GM21381 (cell line): ENCODE data around the gene NAA25.
"Not testable (repeated sequence)": the region's sequence is repeated elsewhere in the genome, so short reads cannot be mapped to it uniquely, and the experiment has no call there.

ENCODE experiments used
- ATAC-seq: cut with Tn5 transposase; IDR thresholded peaks from one replicate; pipeline ENCODE4 v1.9.1; 2021; ENCODE audit warnings: mild to moderate bottlenecking, moderate library complexity; ENCODE audit not compliant: unreplicated experiment

The NAA25 gene

GRCh38 chr12:112117685-112118084 lies 9.1 kb upstream of the NAA25 start:
- ATAC-seq, result no peak

GRCh38 chr12:112116232-112117060 lies 7.9 kb upstream of the NAA25 start:
- no peak for ATAC-seq

DNA sequence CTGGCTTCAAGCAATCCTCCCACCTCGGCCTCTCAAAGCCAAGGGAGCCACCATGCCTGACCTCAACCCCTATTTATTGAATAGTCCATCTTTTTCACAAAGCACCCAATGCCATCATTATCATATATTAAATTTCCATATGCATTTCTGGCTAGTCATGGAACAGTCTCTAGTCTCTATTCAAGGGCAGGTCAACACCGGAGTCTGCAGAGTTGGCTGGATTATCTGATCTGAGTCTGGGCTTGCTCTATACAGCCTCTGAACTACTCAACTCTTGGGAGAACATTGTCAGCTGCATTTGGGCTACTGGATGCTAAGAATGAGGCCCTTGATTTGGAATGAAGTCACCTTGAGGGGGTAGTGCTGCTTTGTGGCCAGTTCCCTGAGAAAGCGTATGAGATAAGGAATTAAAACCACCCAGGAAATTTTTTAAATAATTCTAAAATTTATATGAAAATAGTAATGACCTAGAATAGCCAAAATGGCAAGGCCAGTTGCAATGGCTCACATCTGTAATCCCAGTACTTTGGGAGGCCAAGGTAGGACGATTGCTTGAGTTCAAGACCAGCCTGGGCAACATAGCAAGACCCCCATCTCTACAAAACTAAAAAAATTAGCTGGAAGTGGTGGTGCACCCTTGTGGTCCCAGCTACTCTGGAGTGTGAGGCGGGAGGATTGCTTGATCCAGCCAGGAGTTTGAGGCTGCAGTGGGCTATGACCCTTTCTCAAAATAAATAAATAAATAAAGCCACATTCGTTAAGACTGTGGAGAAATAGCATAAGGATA lies 6.9 kb upstream of the NAA25 start:
- no peak for ATAC-seq

- no peak for ATAC-seq
Measured at GRCh38 chr12:112112409-112113133, 4.0 kb upstream of the NAA25 start.

DNA sequence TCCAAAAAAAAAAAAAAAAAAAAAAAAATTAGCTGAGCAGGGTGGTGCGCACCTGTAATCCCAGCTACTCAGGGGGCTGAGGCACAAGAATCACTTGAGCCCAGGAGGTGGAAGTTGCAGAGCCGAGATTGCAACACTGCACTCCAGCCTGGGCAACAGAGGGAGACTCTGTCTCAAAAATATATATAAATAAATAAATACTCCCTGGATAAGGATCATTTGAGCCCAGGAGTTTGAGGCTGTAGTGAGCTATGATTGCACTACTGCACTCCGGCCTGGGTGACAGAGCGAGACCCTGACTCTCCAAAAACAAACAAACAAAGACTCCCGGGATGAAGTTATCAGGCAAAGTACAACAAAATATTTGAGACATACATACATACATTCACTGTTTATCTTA lies 3.3 kb upstream of the NAA25 start:
- no peak for ATAC-seq

DNA sequence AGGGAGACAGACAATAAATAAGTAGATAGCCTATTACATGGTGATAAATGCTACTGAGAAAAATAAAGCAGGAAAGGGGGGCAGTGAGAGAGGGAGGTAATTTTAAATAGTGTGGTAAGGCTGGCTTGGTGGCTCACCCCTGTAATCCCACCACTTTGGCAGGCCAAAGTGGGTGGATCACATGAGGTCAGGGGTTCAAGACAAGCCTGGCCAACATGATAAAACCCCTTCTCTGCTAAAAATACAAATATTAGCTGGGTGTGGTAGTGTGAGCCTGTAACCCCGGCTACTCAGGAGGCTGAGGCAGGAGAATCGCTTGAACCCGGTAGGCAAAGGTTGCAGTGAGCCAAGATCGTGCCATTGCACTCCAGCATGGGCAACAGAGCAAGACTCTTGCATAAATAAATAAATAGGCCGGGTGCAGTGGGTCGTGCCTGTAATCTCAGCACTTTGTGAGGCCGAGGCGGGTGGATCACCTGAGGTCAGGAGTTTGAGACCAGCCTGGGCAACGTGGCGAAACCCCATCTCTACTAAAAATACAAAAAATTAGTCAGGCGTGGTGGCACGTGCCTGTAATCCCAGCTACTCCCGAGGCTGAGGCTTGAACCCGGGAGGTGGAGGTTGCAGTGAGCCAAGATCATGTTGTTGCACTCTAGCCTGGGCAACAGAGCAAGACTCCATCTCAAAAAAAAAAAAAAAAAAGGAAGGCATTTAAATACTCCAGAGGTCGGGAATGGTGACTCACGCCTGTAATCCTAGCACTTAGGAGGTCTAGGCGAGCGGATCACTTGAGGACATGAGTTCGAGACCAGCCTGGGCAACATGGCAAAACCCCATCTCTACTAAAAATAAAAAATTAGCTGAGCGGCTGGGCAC lies 2.4 kb upstream of the NAA25 start:
- not testable (repeated sequence) for ATAC-seq

DNA sequence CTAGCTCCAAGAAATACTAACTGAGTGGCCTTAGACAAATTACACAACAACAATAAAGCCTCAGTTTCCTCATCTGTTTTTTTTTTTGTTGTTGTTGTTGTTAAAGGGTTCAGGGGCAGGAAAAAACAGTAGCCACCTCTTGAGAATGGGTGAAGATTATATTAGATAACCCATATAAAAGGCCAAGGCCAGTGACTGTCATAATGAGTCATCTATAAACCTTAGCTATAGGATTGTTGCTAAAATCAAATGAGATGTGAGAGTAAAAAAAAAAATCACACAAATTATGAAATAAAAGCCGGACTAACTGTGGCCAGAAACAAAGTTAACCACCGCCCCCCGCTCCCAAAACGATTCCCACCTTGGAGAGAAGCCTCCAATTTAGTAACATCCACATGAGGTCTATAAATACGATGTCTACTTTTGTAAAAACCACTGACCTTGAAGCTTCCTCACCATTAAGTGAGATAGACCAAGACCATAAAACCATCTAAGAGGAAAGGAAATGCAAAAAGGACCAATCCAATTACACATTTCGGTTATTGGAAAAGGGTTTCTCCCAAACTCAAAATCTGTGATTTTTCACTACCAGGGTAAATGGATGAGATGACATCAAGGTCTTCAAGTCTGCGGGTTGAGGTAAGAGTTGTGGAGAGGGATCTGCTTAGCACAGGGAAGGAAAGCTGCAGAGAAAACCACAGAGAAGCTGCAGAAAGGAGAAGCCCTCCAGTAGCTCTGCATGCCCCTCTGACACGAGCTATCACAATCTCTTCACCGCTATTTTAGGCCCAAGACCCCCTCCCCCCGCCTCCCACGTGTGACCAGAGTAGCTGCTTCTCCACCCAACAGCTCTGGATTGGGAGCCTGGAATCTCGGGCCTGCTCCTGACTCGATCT lies 1.0 kb downstream of the NAA25 start:
- no peak for ATAC-seq

GRCh38 chr12:112105891-112106290 lies 2.7 kb downstream of the NAA25 start:
- ATAC-seq, result no peak

DNA sequence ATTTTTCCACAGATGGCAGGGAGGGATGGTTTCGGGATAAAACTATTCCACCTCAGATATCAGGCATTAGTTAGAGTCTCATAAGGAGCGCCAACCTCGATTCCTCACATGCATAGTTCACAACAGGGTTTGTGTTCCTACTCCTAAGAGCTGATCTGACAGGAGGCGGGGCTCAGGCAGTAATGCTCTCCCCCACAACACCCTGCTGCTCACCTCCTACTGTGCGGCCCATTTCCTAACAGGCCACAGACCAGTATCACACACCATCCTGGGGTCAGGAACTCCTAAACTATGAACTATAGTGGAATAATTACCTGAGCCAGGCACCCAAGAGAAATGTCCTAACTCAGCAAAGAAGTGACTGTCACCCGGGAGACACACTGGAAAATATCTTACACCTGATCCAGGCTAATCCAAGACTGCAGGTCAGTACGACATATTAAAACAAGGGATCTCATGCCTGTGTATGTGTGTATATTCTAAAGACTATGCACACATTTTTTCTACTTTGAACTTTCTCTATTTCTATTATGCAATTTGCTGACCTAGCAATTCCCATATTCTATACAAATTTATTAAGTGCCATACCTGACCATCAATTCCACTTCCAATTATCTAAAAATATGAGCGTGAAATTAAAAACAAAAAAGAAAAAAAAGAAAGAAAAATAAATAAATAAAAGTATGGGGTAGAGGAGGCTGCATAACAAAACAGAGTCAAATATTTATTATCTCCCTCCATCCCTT lies 4.7 kb downstream of the NAA25 start:
- no peak for ATAC-seq

DNA sequence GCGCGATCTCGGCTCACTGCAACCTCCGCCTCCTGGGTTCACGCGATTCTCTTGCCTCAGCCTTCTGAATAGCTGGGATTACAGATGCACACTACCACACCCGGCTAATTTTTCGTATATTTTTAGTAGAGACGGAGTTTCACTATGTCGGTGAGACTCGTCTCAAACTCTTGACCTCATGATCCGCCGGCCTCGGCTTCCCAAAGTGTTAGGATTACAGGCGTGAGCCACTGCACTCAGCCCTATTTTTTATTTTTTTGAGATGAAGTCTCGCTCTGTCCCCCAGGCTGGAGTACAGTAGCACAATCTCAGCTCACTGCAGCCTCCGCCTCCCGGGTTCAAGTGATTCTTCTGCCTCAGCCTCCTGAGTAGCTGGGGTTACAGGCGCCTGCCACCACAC lies 5.8 kb downstream of the NAA25 start:
- not testable (repeated sequence) for ATAC-seq

GRCh38 chr12:112102127-112102526 lies 6.5 kb downstream of the NAA25 start:
- no peak for ATAC-seq

DNA sequence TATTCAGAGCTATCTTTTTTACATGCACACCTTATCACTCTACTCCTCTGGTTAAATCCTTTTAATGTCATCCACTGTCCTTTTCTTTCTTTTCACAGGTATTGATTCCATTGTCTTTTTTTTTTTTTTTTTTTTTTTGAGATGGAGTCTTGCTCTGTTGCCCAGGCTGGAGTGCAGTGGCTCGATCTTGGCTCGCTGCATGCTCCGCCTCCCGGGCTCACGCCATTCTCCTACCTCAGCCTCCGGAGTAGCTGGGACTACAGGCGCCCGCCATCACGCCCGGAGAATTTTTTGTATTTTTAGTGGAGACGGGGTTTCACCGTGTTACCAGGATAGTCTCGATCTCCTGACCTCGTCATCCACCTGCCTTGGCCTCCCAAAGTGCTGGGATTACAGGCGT lies 8.1 kb downstream of the NAA25 start:
- ATAC-seq, result not testable (repeated sequence)

DNA sequence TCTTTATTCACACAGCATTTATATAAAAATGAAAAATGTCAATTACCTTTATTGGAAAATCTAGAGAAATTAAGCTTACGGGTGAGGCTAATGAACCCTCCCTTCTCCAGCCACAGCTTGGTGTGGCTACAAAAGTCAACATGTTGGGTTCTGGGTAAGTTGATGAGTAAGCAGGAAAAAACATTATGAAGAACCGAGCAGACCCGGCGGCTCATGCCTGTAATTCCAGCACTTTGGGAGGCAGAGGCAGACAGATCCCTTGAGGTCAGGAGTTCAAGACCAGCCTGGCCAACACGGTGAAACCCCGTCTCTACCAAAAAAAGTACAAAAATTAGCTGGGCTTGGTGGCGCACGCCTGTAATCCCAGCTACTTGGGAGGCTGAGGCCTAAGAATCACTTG lies 10.9 kb downstream of the NAA25 start:
- no peak for ATAC-seq

DNA sequence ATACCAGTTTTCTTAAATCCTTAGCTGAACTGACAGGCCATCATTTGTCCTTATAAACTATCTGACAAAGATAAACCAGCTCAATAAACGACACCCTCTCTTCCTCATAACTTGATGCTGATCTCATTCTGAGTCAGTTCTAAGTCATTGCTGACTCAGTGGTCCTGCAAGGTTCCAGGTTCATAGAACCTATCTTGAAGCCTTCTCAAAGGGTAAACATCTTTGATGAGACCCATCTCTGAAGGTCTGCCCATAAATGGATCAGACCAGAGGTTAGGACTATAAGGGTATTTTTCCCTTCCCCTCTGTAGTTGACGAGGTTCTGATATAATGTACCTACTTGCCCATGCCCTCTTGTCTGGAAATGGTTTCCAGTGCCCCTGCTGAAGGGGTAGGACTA lies 11.9 kb downstream of the NAA25 start:
- ATAC-seq, result no peak

DNA sequence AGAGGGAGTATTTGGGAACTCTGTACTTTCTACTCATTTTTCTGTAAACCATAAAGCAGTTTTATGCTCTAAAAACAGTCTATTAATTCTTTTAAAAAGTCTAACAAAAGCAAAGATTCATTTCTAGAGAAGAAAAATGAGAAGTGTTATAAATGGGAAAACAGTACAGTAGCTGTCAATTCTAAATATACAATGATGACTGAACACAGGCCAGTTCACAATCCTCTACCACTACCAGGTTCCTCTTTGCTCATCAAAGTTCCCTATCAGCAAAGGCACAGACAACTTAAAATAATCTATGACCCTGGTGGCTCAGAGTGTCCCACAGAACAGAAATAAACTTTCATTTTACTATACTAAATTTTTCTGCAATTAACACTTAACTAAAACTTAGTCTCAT lies 12.5 kb downstream of the NAA25 start:
- ATAC-seq, result no peak

- no peak for ATAC-seq
Measured at GRCh38 chr12:112091563-112091962, 17.0 kb downstream of the NAA25 start.

DNA sequence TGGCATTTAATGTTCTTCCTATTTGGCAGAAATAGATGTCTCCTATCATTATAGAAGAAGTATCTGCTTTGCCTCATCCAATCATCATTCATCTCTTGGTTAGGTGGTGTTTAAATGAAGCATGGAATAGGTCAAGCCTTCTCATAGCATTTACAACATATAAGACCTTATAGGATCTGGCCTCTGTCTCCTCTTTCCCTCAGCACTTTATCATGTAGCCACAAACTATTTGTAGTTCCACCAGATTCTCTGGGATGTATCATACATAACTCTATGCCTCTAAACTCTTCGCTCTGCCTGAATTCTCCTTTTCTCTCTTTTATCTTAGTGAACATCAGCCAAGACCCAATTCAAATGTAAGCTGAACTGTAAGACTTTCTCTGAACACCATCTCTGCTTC lies 20.7 kb downstream of the NAA25 start:
- ATAC-seq, result no peak

DNA sequence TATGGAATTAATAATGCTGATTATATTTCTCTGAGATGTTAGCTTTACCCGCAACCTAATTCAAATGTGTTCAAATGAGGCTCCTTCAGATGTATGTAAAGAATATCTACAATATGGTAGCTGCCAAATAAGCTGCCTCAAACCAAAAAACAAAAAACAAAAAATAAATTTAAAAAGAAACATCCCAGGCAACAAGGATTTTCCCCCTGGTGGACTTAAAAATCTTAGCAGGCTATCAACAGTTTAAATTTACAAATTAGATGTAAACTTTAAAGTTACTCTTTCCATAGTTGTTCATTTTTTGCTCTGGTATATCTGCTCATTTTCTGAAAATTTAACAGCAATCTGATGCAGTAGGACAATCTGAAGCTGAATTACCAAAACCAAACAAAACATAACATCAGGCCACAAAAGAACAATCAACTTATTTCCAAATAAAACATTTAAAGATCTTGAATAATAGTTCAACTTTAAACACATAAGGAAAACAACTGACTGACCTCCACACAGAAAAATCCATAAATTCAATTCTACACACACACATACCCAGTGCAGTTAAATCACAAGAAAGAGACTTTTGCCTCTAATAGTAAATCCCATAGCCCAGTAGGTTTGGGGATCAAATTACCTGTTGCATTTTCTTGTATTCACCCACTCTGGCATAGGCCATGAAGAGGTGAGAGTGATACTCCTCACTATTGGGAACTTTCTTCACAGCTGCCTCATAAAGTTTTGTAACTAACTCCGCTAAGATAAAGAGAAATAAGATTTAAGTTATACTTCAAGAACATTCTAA lies 21.3 kb downstream of the NAA25 start:
- no peak for ATAC-seq
